Measurements from ENCODE around the gene LIN54.

DNA sequence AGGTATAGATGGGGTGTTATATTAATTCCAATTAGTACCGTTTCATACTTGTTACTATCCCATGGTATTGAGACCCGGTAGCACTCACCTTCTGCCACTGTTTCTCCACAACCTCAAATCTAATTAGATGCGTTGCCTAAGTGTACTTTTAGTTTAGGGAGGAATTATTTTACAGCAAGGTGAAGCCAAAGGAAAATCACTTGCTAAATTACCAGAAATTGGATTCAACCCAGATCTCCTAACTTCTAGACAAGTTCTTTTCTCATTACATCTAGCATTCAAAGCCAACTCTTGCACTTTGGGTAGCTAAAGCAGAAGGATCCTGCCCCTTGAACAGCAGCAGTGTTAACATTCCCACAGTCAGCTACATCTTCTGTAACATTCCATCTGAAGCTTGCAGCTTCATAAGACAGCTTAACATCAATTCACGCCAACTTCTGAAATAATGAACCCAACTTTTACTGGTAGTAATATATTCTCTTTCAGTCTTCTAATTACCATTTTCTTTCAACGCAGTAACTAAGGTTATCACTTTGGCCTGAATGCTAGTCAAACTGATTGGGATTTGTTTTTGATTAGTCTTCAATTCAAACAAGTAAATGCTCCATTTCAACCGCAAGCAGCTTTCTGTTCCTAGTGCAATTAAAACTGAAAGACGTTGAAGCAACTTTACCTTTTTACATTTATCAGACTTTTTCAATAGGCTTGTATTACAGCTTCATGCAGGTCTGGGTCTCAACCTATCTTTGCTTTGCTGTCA lies 118.7 kb downstream of the LIN54 start:
- TF ChIP-seq MXI1 (IDR thresholded peaks at IDR 0.05; ENCODE audit: low read depth, low read length) (no peak), MAX (IDR thresholded peaks at IDR 0.05; ENCODE audit: low read depth) (no peak), EP300 (IDR thresholded peaks at IDR 0.05; ENCODE audit: borderline replicate concordance in 1 of 2, low read depth in 1 of 2, low read length in 1 of 2) (no peak), POLR2AphosphoS5 (IDR thresholded peaks at IDR 0.05; ENCODE audit: low read depth, low read length) (no peak), YY1 (IDR thresholded peaks at IDR 0.05; ENCODE audit: low read depth) (no peak)
- TF ChIP-seq, protein P1, sequence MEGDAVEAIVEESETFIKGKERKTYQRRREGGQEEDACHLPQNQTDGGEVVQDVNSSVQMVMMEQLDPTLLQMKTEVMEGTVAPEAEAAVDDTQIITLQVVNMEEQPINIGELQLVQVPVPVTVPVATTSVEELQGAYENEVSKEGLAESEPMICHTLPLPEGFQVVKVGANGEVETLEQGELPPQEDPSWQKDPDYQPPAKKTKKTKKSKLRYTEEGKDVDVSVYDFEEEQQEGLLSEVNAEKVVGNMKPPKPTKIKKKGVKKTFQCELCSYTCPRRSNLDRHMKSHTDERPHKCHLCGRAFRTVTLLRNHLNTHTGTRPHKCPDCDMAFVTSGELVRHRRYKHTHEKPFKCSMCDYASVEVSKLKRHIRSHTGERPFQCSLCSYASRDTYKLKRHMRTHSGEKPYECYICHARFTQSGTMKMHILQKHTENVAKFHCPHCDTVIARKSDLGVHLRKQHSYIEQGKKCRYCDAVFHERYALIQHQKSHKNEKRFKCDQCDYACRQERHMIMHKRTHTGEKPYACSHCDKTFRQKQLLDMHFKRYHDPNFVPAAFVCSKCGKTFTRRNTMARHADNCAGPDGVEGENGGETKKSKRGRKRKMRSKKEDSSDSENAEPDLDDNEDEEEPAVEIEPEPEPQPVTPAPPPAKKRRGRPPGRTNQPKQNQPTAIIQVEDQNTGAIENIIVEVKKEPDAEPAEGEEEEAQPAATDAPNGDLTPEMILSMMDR (IDR thresholded peaks at IDR 0.05), result no peak
- TF ChIP-seq, protein P2, sequence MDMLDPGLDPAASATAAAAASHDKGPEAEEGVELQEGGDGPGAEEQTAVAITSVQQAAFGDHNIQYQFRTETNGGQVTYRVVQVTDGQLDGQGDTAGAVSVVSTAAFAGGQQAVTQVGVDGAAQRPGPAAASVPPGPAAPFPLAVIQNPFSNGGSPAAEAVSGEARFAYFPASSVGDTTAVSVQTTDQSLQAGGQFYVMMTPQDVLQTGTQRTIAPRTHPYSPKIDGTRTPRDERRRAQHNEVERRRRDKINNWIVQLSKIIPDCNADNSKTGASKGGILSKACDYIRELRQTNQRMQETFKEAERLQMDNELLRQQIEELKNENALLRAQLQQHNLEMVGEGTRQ (IDR thresholded peaks at IDR 0.05; ENCODE audit: borderline replicate concordance, low read depth, low read length), result no peak
